H9 (cell line): ENCODE data around the gene CHST13. TPM values are rescaled to one million over a fixed set of nuclear protein-coding genes. Genes with fewer than 3 reads are reported as not detected.

Experiments used
- DNase-seq: peaks from one replicate; pipeline ENCODE4 v3.0.0-alpha.2; 2017
- H2AFZ ChIP-seq: one replicate; pipeline ENCODE4 v1.6.1; 2013; ENCODE audit warnings: mild to moderate bottlenecking, low read length, control low read depth, moderate library complexity
- H2AK5ac ChIP-seq: 2 replicates; pipeline ENCODE4 v1.6.1; 2013; ENCODE audit warnings: low read length, control low read depth, mixed read lengths; ENCODE audit not compliant: insufficient read length
- H2BK120ac ChIP-seq: one replicate; pipeline ENCODE4 v1.6.1; 2013; ENCODE audit warnings: low read depth, mild to moderate bottlenecking, low read length, control low read depth, inconsistent platforms; ENCODE audit not compliant: poor library complexity, severe bottlenecking
- H2BK12ac ChIP-seq: 2 replicates; pipeline ENCODE4 v1.6.1; 2013; ENCODE audit warnings: low read length, control low read depth, mixed read lengths, low read depth; ENCODE audit not compliant: insufficient read length
- H2BK15ac ChIP-seq: 2 replicates; pipeline ENCODE4 v1.6.1; 2013; ENCODE audit warnings: low read depth, low read length, control low read depth
- H2BK20ac ChIP-seq: one replicate; pipeline ENCODE4 v1.6.1; 2013; ENCODE audit warnings: low read depth, mild to moderate bottlenecking, low read length, control low read depth, inconsistent platforms; ENCODE audit not compliant: poor library complexity, severe bottlenecking
- H2BK5ac ChIP-seq: 2 replicates; pipeline ENCODE4 v1.6.1; 2013; ENCODE audit warnings: low read length, control low read depth, mixed read lengths; ENCODE audit not compliant: insufficient read length
- H3K14ac ChIP-seq: 2 replicates; pipeline ENCODE4 v1.6.1; 2013; ENCODE audit warnings: low read length, control low read depth; ENCODE audit not compliant: insufficient read depth
- H3K18ac ChIP-seq: 2 replicates; pipeline ENCODE4 v1.6.1; 2013; ENCODE audit warnings: low read depth, mild to moderate bottlenecking, mixed read lengths, low read length, control low read depth; ENCODE audit not compliant: insufficient read length
- H3K23ac ChIP-seq: 2 replicates; pipeline ENCODE4 v1.6.1; 2013; ENCODE audit warnings: low read length, control low read depth, mixed read lengths, low read depth; ENCODE audit not compliant: insufficient read length
- H3K23me2 ChIP-seq: 2 replicates; pipeline ENCODE4 v1.6.1; 2013; ENCODE audit warnings: low read depth, mild to moderate bottlenecking, mixed read lengths, low read length, control low read depth; ENCODE audit not compliant: insufficient read length, poor library complexity, severe bottlenecking
- H3K27ac ChIP-seq: 2 replicates; pipeline ENCODE4 v1.5.1; 2013; ENCODE audit warnings: low read length, control low read depth, mixed read lengths, low read depth; ENCODE audit not compliant: insufficient read length
- H3K27me3 ChIP-seq: 2 replicates; pipeline ENCODE4 v1.6.1; 2013; ENCODE audit warnings: low read length, control low read depth, inconsistent platforms; ENCODE audit not compliant: insufficient read depth
- H3K4ac ChIP-seq: 2 replicates; pipeline ENCODE4 v1.6.1; 2013; ENCODE audit warnings: low read depth, mild to moderate bottlenecking, control low read depth, inconsistent platforms, low read length, moderate library complexity
- H3K4me1 ChIP-seq: 2 replicates; pipeline ENCODE4 v1.6.1; 2013; ENCODE audit warnings: low read length, control low read depth, inconsistent platforms; ENCODE audit not compliant: insufficient read depth
- H3K4me2 ChIP-seq: 2 replicates; pipeline ENCODE4 v1.6.1; 2013; ENCODE audit warnings: low read length, control low read depth, mixed read lengths; ENCODE audit not compliant: insufficient read length, insufficient read depth
- H3K56ac ChIP-seq: 2 replicates; pipeline ENCODE4 v1.6.1; 2013; ENCODE audit warnings: low read depth, mild to moderate bottlenecking, mixed read lengths, low read length, control low read depth; ENCODE audit not compliant: insufficient read length
- H3K79me1 ChIP-seq: 2 replicates; pipeline ENCODE4 v1.6.1; 2013; ENCODE audit warnings: low read depth, mild to moderate bottlenecking, moderate library complexity, low read length, control low read depth, inconsistent platforms; ENCODE audit not compliant: insufficient read depth, poor library complexity, severe bottlenecking
- H3K79me2 ChIP-seq: 2 replicates; pipeline ENCODE4 v1.6.1; 2013; ENCODE audit warnings: low read length, control low read depth, inconsistent platforms; ENCODE audit not compliant: insufficient read depth
- H3K9ac ChIP-seq: 2 replicates; pipeline ENCODE4 v1.6.1; 2013; ENCODE audit warnings: low read length, control low read depth, mixed read lengths; ENCODE audit not compliant: insufficient read length; ENCODE audit errors: extremely low read depth
- H3K9me3 ChIP-seq: one replicate; pipeline ENCODE4 v1.6.1; 2013; ENCODE audit warnings: low read depth, low read length, inconsistent platforms; ENCODE audit not compliant: control insufficient read depth
- H3T11ph ChIP-seq: one replicate; pipeline ENCODE4 v1.6.1; 2013; ENCODE audit warnings: mild to moderate bottlenecking, low read length, control low read depth, inconsistent platforms
- H4K20me1 ChIP-seq: one replicate; pipeline ENCODE4 v1.6.1; 2013; ENCODE audit not compliant: control insufficient read depth, insufficient read length, insufficient read depth
- H4K5ac ChIP-seq: 2 replicates; pipeline ENCODE4 v1.6.1; 2013; ENCODE audit warnings: low read depth, mild to moderate bottlenecking, mixed read lengths, low read length, control low read depth; ENCODE audit not compliant: insufficient read length
- H4K8ac ChIP-seq: replicated peaks from 2 replicates; pipeline ENCODE4 v1.6.1; 2013; ENCODE audit warnings: low read length, control low read depth, mixed read lengths, low read depth; ENCODE audit not compliant: insufficient read length
- H4K91ac ChIP-seq: 2 replicates; pipeline ENCODE4 v1.6.1; 2013; ENCODE audit warnings: low read depth, mild to moderate bottlenecking, moderate library complexity, mixed read lengths, low read length, control low read depth; ENCODE audit not compliant: insufficient read length
- H3K27ac Mint-ChIP-seq, 3 experiments: 2 replicates in 2 of 3; 3 replicates in 1 of 3; pipeline ENCODE4 v1.8.0; 2020 to 2021; ENCODE audit warnings: mixed read lengths in 3 of 3, mild to moderate bottlenecking in 1 of 3, moderate library complexity in 1 of 3
- H3K27me3 Mint-ChIP-seq: 2 replicates; pipeline ENCODE4 v1.8.0; 2021; ENCODE audit warnings: low read depth, mild to moderate bottlenecking, moderate library complexity, mixed read lengths
- H3K36me3 Mint-ChIP-seq, 3 experiments: 2 replicates in 2 of 3; 3 replicates in 1 of 3; pipeline ENCODE4 v1.8.0; 2020 to 2021; ENCODE audit warnings: low read depth in 3 of 3, mixed read lengths in 3 of 3; ENCODE audit not compliant: insufficient read depth in 1 of 3
- H3K4me1 Mint-ChIP-seq, 2 experiments: 2 replicates each; pipeline ENCODE4 v1.8.0; 2020; ENCODE audit warnings: mixed read lengths in 2 of 2
- H3K4me3 Mint-ChIP-seq, 2 experiments: 2 replicates in 1 of 2; 3 replicates in 1 of 2; pipeline ENCODE4 v1.8.0; 2020 to 2021; ENCODE audit warnings: mild to moderate bottlenecking in 2 of 2, mixed read lengths in 2 of 2, moderate library complexity in 1 of 2
- H3K9me3 Mint-ChIP-seq, 2 experiments: 2 replicates in 1 of 2; 3 replicates in 1 of 2; pipeline ENCODE4 v1.8.0; 2020; ENCODE audit warnings: mild to moderate bottlenecking in 2 of 2, mixed read lengths in 2 of 2, moderate library complexity in 1 of 2
- WGBS: extraction: QIAGEN DNeasy Blood & Tissue Kit; methylation state at CpG from one replicate; pipeline ENCODE4 v1.1.7; 2013; ENCODE audit warnings: missing lambda C conversion rate, low lambda C conversion rate, mixed read lengths; ENCODE audit not compliant: insufficient read length; ENCODE audit errors: extremely low coverage; 5-methylcytosine and 5-hydroxymethylcytosine counted together
- total RNA-seq: library from RNA; stranded (reverse); gene quantifications from 2 replicates; pipeline ENCODE4 v1.2.1, GENCODE V29; 2021
- TF ChIP-seq, protein P1 (sequence below): fragments of 200-600 bp; sonication (generic); conservative IDR thresholded peaks from 3 replicates; pipeline ENCODE4 v1.8.0; 2021; ENCODE audit warnings: antibody characterized with exemption, mild to moderate bottlenecking

The CHST13 gene
- total RNA-seq, 1 experiment from 2014 or later = 0.85 TPM

DNA sequence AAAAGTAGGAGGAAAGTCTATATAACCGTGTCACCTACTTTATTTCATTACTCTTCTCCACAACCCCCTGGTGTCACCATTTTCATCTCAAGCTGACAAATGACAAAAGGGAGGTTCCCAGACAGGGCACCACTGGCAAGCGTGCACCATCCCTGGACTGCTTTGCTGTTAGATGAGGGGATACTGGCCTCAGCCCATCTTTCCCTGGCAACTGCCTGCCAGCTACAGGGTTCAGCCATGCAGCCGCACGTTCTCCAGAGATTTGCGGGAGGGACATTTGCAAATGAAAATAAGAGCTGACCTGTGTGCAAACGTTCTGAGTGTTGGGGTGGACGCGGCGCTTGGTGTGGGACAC is 7.0 kb upstream of the CHST13 start:
- H2BK5ac ChIP-seq = no peak overlapping the region
- TF ChIP-seq, protein P1, sequence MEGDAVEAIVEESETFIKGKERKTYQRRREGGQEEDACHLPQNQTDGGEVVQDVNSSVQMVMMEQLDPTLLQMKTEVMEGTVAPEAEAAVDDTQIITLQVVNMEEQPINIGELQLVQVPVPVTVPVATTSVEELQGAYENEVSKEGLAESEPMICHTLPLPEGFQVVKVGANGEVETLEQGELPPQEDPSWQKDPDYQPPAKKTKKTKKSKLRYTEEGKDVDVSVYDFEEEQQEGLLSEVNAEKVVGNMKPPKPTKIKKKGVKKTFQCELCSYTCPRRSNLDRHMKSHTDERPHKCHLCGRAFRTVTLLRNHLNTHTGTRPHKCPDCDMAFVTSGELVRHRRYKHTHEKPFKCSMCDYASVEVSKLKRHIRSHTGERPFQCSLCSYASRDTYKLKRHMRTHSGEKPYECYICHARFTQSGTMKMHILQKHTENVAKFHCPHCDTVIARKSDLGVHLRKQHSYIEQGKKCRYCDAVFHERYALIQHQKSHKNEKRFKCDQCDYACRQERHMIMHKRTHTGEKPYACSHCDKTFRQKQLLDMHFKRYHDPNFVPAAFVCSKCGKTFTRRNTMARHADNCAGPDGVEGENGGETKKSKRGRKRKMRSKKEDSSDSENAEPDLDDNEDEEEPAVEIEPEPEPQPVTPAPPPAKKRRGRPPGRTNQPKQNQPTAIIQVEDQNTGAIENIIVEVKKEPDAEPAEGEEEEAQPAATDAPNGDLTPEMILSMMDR = no peak
- Mint-ChIP-seq H3K36me3 (no peaks in the 10 kb centered on the region), H3K27ac (no peak overlapping the region), H3K9me3 (no peaks in the 10 kb centered on the region), H3K4me1 (0 out of 4 replicates have a peak, but pooled peaks cover 0 to 4% of the 10 kb centered on the region in 2 experiments), H3K4me3 (no peak overlapping the region), H3K27me3 (peaks cover 1% of the 10 kb centered on the region)
- no peak overlapping the region for H3K4ac ChIP-seq
- H3K4me2 ChIP-seq = no peak overlapping the region
- H3T11ph ChIP-seq = no peak overlapping the region
- no CpG with 5 or more reads among the region's 9 CpGs for WGBS
- no peak overlapping the region for H2BK15ac ChIP-seq
- H2BK12ac ChIP-seq = no peak overlapping the region
- no peak overlapping the region for H3K14ac ChIP-seq
- H2BK120ac ChIP-seq = no peak overlapping the region
- no peak overlapping the region for H3K27ac ChIP-seq
- H4K5ac ChIP-seq = no peak overlapping the region
- no peak overlapping the region for H3K56ac ChIP-seq
- H3K79me1 ChIP-seq = no peaks in the 10 kb centered on the region
- no peak overlapping the region for H2AFZ ChIP-seq
- H2BK20ac ChIP-seq = no peak overlapping the region
- H3K9me3 ChIP-seq = no peaks in the 10 kb centered on the region
- H2AK5ac ChIP-seq = no peak overlapping the region
- no peaks in the 10 kb centered on the region for H3K4me1 ChIP-seq
- H3K79me2 ChIP-seq = no peaks in the 10 kb centered on the region
- no peaks in the 10 kb centered on the region for H3K27me3 ChIP-seq
- no peak for DNase-seq
- H3K23me2 ChIP-seq = no peaks in the 10 kb centered on the region
- H3K9ac ChIP-seq = no peak overlapping the region
- no peak overlapping the region for H3K18ac ChIP-seq
- H4K8ac ChIP-seq = no peak overlapping the region
- H4K20me1 ChIP-seq = no peaks in the 10 kb centered on the region
- no peak overlapping the region for H4K91ac ChIP-seq
- H3K23ac ChIP-seq = no peak overlapping the region
